ENCODE data around the gene SERTAD4. TPM values are rescaled to one million over a fixed set of nuclear protein-coding genes. Genes with fewer than 3 reads are reported as not detected.

SERTAD4 gene
- polyA plus RNA-seq, 5 donors, result 3.8 to 5.0 (median 4.2) TPM

DNA sequence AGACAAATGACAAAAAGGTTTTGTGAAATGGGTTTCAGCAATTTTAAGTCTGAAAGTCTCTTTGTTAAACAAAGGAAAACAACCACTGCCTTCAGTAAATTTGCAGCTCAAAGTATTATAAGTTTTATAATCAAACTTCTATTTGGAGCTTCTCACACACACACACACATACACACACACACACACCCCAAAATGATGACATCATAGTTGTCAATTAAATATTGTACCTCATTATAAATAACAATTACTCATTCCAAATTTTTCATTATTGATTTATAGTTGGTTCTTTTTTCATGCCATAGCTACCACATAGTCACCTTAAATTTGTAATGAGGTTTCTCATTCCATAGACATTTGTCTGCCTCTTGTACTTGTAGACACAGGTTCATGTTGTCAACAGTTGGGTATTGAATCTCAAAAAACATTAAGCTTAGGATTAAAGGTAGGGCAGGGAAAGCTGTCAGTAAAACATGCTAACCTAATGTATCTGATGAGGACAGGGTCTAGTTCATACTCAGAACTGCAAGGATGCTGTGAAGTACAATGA, 2.4 kb upstream of the SERTAD4 start:
- no peak for DNase-seq

GRCh38 chr1:210231846-210232510, 618 bp upstream of the SERTAD4 start:
- DNase-seq, result no peak

- no peak for DNase-seq
Observed at GRCh38 chr1:210233216-210233494, 559 bp downstream of the SERTAD4 start.

DNA sequence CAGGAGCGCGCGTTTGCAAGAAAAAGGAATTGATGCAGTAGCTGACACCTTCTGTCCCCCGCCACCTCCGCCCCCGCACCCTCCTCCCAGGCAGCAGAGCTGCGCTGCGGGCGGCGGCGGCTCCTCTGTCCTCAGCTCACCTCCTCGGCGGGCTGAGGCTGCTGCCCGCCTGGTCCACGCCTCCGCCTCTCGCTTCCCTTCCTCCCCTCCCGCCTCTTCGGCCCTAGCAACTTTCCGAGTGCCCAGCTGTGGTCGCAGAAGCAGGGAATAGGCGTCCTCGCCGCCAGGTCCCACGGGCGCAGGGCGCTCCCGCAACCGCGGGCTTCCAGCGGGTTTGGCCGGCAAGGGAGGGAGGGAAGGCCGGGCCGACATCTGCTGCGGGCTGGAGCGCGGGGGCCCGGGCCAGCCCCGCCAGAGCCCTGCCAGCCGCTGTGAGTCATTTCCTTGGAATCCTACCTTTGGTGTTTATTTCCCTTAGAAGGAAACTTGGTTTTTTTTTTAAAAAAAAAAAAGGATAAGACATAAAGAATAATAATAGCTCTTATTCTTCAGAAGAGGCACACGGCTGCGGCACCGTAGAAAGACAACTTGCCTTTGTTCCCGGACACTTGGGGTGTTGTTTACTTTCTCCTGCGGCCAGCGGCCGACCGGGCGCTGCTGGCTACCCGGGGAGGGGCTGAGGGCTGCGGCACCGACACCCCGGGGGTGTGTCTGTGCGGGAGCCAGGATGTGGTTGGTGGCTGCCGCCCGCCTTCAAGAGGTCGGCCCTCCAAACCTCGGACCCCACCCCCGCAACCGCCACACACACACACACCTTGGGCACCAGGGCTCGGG, 1.1 kb downstream of the SERTAD4 start:
- peak in 1 of 2 donors; percentile 23 for DNase-seq

GRCh38 chr1:210234329-210234757, 1.7 kb downstream of the SERTAD4 start:
- DNase-seq, result no peak

GRCh38 chr1:210235363-210236053, 2.9 kb downstream of the SERTAD4 start:
- no peak for DNase-seq

DNA sequence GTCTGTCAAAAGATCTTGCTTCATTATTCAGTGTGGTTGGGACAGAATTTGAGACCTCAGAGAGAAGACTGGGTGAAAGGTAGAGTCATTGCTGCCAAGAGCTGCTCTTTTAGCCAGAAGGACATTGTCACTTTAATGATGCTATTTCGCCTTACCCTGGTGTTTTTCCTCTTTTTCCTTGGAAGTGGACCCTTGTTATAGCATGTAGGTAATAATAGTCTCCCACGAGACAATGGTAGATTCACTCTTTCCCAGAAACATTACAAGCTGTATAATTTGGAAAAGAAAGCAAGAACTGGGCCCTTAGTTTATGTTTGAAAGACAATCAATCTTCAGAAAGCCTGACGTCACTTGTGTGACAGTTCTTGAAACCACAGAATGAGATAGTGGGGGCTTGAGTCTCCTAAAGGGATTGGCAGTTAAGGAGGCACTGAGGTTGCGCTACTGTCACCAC, 3.8 kb downstream of the SERTAD4 start:
- no peak for DNase-seq

- DNase-seq, result peak in 1 of 2 donors; percentile 73
Observed at GRCh38 chr1:210236840-210237409, 4.3 kb downstream of the SERTAD4 start.

DNA sequence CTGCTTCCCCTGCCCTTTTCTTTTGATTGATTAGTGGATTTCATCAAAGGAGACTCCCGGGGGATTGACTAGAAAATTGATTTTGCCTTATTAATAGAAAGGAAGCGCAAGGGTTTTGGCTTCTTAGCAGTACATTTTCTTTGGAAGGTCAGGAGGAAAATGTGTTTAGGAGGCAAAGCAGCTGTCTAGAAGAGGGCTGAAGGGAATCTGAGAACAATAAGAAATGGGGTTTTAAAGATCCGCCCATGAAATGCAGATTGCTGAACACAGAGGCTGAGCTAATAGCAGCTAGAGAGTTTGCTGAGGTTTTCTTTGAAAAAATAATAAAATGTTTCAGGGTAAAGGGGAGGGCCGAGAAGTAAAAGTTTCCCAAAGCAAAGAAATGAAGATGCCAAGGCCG, 4.9 kb downstream of the SERTAD4 start:
- DNase-seq, result peak in 1 of 2 donors; percentile 67

- no peak for DNase-seq
Observed at GRCh38 chr1:210237981-210238380, 5.4 kb downstream of the SERTAD4 start.

DNA sequence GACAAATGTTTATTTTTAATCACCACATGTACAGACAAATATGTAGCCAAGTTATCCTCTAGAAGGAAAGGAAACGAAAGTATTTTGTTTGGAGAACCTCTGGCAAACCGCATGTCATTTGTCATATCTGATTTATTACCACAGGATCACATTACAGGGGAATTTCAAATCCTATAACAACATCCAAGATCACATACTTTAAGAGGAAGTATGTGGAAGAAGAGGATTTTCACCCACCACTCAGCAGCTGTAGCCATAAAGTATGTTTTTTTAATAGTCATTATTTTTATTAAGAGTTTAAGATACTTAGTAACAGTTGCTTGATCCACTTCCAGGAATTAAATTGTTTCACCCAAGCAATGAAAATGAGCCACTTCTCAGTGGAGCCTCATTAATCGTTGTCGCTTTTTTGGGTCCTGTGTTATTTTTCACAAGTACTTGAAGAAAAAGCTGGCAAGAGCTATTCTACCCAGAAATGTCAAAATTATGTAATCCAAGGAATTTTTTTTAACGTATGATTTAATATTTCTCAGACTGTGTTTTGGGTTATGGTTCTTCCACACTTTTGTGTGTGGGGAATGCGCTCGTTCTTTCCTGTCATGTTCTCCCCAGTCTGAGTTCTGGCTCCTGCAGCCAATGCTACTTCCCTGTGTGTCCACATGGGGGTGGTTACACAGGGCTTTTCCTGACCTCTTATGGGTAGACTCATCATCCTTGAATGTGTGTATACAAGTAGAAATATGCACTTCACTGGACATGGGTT, 6.9 kb downstream of the SERTAD4 start:
- DNase-seq, result peak in 1 of 2 donors; percentile 72

DNA sequence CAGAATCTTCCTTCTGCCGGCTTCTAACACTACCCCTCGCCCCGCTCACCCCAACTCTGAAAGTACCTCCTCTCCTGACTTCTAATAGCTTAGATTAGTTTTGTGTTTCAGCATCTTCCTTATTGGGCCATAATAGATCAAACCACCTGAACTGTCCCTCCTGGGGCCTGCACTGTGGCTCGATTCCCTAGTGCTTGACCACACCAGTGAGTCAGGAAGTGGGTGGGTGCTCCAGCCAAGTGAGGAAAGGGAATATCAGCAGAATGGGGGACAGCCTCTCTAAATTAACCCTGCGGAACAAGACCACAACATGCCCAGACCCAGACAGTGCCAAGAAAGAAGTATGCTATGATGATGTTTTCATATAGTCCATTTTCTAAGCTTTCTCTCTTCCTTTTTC, 8.5 kb downstream of the SERTAD4 start:
- no peak for DNase-seq

- DNase-seq, result no peak
Observed at GRCh38 chr1:210244746-210245367, 12.3 kb downstream of the SERTAD4 start.

- DNase-seq, result no peak
Observed at GRCh38 chr1:210246447-210246846, 13.9 kb downstream of the SERTAD4 start.

DNA sequence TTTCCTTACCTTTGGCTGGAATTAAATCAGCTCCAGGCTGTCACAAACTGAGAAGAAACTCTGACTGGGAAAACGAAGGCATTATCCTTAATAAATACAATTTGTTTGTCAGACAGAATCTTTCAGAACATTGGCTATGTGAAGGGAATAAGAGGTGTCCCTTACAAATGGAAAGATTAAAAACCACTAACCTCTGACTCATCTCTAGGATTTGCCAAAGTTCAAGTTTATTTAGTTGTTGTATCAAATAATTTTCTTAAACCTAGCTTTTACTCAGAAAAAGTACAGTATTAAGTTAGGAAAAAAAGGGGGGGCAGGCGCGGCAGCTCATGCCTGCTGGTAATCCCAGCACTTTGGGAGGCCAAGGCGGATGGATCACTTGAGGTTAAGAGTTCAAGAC, 15.7 kb downstream of the SERTAD4 start:
- no peak for DNase-seq

DNA sequence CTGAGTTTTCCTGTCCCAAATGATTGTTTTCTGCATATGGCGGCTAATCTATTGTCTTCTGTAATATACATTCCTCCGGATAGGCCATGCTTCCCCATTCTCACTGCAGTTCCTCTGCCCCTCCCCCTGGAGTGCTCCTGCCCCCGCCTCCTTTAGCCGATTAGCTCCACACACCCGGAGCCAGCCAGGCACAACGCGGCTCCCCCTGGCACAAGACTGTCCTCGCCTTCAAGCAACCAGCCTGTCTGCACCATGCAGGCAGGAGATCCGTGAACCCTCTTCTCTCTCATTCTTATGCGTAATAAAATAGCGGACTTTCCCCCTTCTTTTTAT, 18.0 kb downstream of the SERTAD4 start:
- no peak for DNase-seq

GRCh38 chr1:210250998-210251679, 18.5 kb downstream of the SERTAD4 start:
- DNase-seq, result no peak

GRCh38 chr1:210251680-210252490, 19.3 kb downstream of the SERTAD4 start:
- DNase-seq, result no peak

DNA sequence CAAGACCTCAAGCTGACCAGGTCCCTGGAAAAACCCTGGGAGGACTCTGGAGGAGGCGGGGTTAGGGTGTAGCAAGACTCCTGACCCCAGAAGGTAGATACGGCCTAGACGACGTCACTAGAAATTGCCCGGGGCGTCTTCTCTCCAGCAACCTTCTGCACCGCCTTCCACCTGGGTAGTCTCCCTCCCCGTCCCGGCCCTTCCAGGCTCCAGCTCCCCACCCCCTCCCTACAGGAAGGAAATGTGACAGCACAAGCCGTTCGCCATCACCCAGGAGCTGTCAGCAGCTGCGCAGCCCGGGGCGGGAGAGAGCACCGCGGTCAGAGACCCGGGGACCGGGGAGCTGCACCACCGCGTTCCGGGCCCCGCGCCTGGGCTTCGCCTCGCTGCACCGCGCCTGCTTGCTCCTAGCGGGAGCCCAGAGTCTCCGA, 20.0 kb downstream of the SERTAD4 start:
- no peak for DNase-seq
